Astrocyte (in vitro differentiated cells and primary cell): ENCODE data around the gene VRK1. TPM values are rescaled to one million over a fixed set of nuclear protein-coding genes. Genes with fewer than 3 reads are reported as not detected.

Source experiments
- DNase-seq: peaks from one replicate; pipeline ENCODE4 v3.0.0-alpha.2; 2010; ENCODE audit warnings: low read depth
- FAIRE-seq: peaks from 2 replicates; lab custom pipeline; 2011; peaks lifted over from hg19 to GRCh38; lab: Jason Lieb, UNC
- H2AFZ ChIP-seq: 2 replicates; pipeline ENCODE4 v1.6.0; 2012; ENCODE audit warnings: low read depth, low read length, inconsistent platforms
- H3K27ac ChIP-seq: 2 replicates; pipeline ENCODE4 v1.5.1; 2011; ENCODE audit warnings: low read depth, low read length, inconsistent platforms
- H3K27me3 ChIP-seq: 2 replicates; pipeline ENCODE4 v1.6.0; 2011; ENCODE audit warnings: low read length, inconsistent platforms; ENCODE audit not compliant: insufficient read depth
- H3K36me3 ChIP-seq: 2 replicates; pipeline ENCODE4 v1.5.1; 2011; ENCODE audit warnings: low read length, inconsistent platforms; ENCODE audit not compliant: insufficient read depth
- H3K4me1 ChIP-seq: 2 replicates; pipeline ENCODE4 v1.5.1; 2011; ENCODE audit warnings: low read length, inconsistent platforms; ENCODE audit not compliant: insufficient read depth
- H3K4me2 ChIP-seq: 2 replicates; pipeline ENCODE4 v1.6.0; 2012; ENCODE audit warnings: low read length, inconsistent platforms
- H3K4me3 ChIP-seq: 2 replicates; pipeline ENCODE4 v1.5.1; 2011; ENCODE audit warnings: low read depth, mild to moderate bottlenecking, low read length, inconsistent platforms; ENCODE audit not compliant: insufficient read depth
- H3K79me2 ChIP-seq: 2 replicates; pipeline ENCODE4 v1.6.0; 2012; ENCODE audit warnings: mild to moderate bottlenecking, low read length, inconsistent platforms; ENCODE audit not compliant: insufficient read depth
- H3K9ac ChIP-seq: 2 replicates; pipeline ENCODE4 v1.6.0; 2012; ENCODE audit warnings: mild to moderate bottlenecking, low read length, inconsistent platforms
- H3K9me3 ChIP-seq: 2 replicates; pipeline ENCODE4 v1.5.1; 2012; ENCODE audit warnings: low read depth, mild to moderate bottlenecking, low read length, inconsistent platforms; ENCODE audit not compliant: insufficient read depth
- H4K20me1 ChIP-seq: 2 replicates; pipeline ENCODE4 v1.6.0; 2012; ENCODE audit warnings: low read length, inconsistent platforms; ENCODE audit not compliant: insufficient read depth
- H3K27ac Mint-ChIP-seq: one replicate; pipeline ENCODE4 v1.8.0; 2021; ENCODE audit warnings: mild to moderate bottlenecking, mixed read lengths; ENCODE audit not compliant: unreplicated experiment
- H3K27me3 Mint-ChIP-seq: one replicate; pipeline ENCODE4 v1.8.0; 2021; ENCODE audit warnings: low read depth, mixed read lengths; ENCODE audit not compliant: unreplicated experiment
- H3K36me3 Mint-ChIP-seq: one replicate; pipeline ENCODE4 v1.8.0; 2021; ENCODE audit warnings: low read depth, mixed read lengths; ENCODE audit not compliant: unreplicated experiment
- H3K4me1 Mint-ChIP-seq: one replicate; pipeline ENCODE4 v1.8.0; 2021; ENCODE audit warnings: low read depth, mixed read lengths; ENCODE audit not compliant: unreplicated experiment
- H3K4me3 Mint-ChIP-seq: one replicate; pipeline ENCODE4 v1.8.0; 2021; ENCODE audit warnings: mild to moderate bottlenecking, moderate library complexity, mixed read lengths; ENCODE audit not compliant: unreplicated experiment
- H3K9me3 Mint-ChIP-seq: one replicate; pipeline ENCODE4 v1.8.0; 2021; ENCODE audit warnings: mild to moderate bottlenecking, mixed read lengths; ENCODE audit not compliant: unreplicated experiment
- EZH2 ChIP-seq: IDR thresholded peaks from 2 replicates; pipeline ENCODE4 v1.6.1; 2012; ENCODE audit warnings: mild to moderate bottlenecking, low read length, inconsistent platforms; ENCODE audit not compliant: insufficient read depth
- total RNA-seq: library from RNA; stranded (reverse); gene quantifications from 2 replicates; pipeline ENCODE4 v1.2.1, GENCODE V29; 2021
- TF ChIP-seq, protein P1 (sequence below): IDR thresholded peaks from 2 replicates; pipeline ENCODE4 v1.5.1; 2011; ENCODE audit warnings: low read depth, mild to moderate bottlenecking, inconsistent platforms, low read length, moderate library complexity; ENCODE audit not compliant: insufficient read depth

The VRK1 gene
- total RNA-seq, 1 donor from 2014 or later: 11.6 TPM

GRCh38 chr14:96838449-96838848 is 41.3 kb downstream of the VRK1 start:
- H3K27ac ChIP-seq: no peak overlapping the region
- no peak overlapping the region for H3K9ac ChIP-seq
- no peak overlapping the region for H2AFZ ChIP-seq
- H3K4me1 ChIP-seq: no peaks in the 10 kb centered on the region
- DNase-seq (no peak), FAIRE-seq (no peak)
- no peaks in the 10 kb centered on the region for H3K9me3 Mint-ChIP-seq
- H3K4me3 Mint-ChIP-seq: no peak overlapping the region
- TF ChIP-seq EZH2: no peak
- TF ChIP-seq, protein P1, sequence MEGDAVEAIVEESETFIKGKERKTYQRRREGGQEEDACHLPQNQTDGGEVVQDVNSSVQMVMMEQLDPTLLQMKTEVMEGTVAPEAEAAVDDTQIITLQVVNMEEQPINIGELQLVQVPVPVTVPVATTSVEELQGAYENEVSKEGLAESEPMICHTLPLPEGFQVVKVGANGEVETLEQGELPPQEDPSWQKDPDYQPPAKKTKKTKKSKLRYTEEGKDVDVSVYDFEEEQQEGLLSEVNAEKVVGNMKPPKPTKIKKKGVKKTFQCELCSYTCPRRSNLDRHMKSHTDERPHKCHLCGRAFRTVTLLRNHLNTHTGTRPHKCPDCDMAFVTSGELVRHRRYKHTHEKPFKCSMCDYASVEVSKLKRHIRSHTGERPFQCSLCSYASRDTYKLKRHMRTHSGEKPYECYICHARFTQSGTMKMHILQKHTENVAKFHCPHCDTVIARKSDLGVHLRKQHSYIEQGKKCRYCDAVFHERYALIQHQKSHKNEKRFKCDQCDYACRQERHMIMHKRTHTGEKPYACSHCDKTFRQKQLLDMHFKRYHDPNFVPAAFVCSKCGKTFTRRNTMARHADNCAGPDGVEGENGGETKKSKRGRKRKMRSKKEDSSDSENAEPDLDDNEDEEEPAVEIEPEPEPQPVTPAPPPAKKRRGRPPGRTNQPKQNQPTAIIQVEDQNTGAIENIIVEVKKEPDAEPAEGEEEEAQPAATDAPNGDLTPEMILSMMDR: no peak
- peaks cover 2% of the 10 kb centered on the region for H3K79me2 ChIP-seq
- no peaks in the 10 kb centered on the region for H3K36me3 ChIP-seq
- H3K27ac Mint-ChIP-seq: no peak overlapping the region
- H3K36me3 Mint-ChIP-seq: peaks cover 2% of the 10 kb centered on the region
- H4K20me1 ChIP-seq: no peaks in the 10 kb centered on the region
- no peaks in the 10 kb centered on the region for H3K27me3 Mint-ChIP-seq
- H3K4me3 ChIP-seq: no peak overlapping the region
- H3K9me3 ChIP-seq: no peaks in the 10 kb centered on the region
- no peak overlapping the region for H3K4me2 ChIP-seq
- H3K27me3 ChIP-seq: no peaks in the 10 kb centered on the region
- no peaks in the 10 kb centered on the region for H3K4me1 Mint-ChIP-seq

- H3K27me3 ChIP-seq: no peaks in the 10 kb centered on the region
These were observed 42.1 kb downstream of the VRK1 start for GRCh38 chr14:96839251-96839650.

DNA sequence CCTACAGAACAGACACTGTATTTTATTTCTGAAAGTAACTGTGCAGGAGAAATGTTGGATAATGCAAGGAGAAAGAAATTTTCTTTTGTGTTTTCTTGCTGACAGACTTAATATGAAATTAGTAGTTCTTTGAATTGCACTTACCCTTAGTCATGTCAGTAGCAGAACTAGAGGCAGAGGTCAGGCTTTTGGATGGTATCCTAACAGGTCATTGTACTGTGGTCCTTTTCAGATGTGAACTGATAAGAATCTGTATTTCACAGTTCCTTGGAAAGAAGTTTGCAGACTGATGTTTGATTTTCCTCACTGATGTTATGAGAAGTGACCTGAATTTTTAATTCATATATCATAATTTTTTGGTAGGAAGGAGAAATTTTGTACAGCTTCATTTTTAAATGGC is 46.0 kb downstream of the VRK1 start:
- Mint-ChIP-seq H3K27me3 (no peaks in the 10 kb centered on the region), H3K4me1 (no peaks in the 10 kb centered on the region), H3K9me3 (no peaks in the 10 kb centered on the region), H3K36me3 (no peaks in the 10 kb centered on the region), H3K27ac (no peak overlapping the region), H3K4me3 (no peak overlapping the region)
- H2AFZ ChIP-seq: no peak overlapping the region
- H3K27ac ChIP-seq: no peak overlapping the region
- H3K27me3 ChIP-seq: no peaks in the 10 kb centered on the region
- no peak overlapping the region for H3K4me2 ChIP-seq
- H3K9me3 ChIP-seq: no peaks in the 10 kb centered on the region
- FAIRE-seq (no peak), DNase-seq (no peak)
- H3K4me1 ChIP-seq: no peaks in the 10 kb centered on the region
- no peak overlapping the region for H3K9ac ChIP-seq
- no peak for TF ChIP-seq EZH2
- TF ChIP-seq, protein P1: no peak
- no peaks in the 10 kb centered on the region for H4K20me1 ChIP-seq
- H3K36me3 ChIP-seq: peaks cover 9% of the 10 kb centered on the region
- H3K79me2 ChIP-seq: peaks cover 5% of the 10 kb centered on the region
- no peak overlapping the region for H3K4me3 ChIP-seq

More at GRCh38 chr14:96839251-96839650, 42.1 kb downstream of the VRK1 start:
- Histone ChIP-seq H3K4me1 (no peaks in the 10 kb centered on the region), H3K36me3 (no peaks in the 10 kb centered on the region), H2AFZ (no peak overlapping the region), H3K4me2 (no peak overlapping the region), H3K27ac (no peak overlapping the region), H3K79me2 (peaks cover 4% of the 10 kb centered on the region), H3K9me3 (no peaks in the 10 kb centered on the region), H3K9ac (no peak overlapping the region), H3K4me3 (no peak overlapping the region), H4K20me1 (no peaks in the 10 kb centered on the region)
- Mint-ChIP-seq H3K4me3 (no peak overlapping the region), H3K4me1 (no peaks in the 10 kb centered on the region), H3K27me3 (no peaks in the 10 kb centered on the region), H3K36me3 (peaks cover 2% of the 10 kb centered on the region), H3K27ac (no peak overlapping the region), H3K9me3 (no peaks in the 10 kb centered on the region)
- DNase-seq: no peak
- TF ChIP-seq, protein P1: no peak
- no peak for TF ChIP-seq EZH2
- FAIRE-seq: peak; percentile 67
